Fibroblast of skin of abdomen (primary cell): ENCODE measurements around the gene CHCHD4.
"Not testable (repeated sequence)": the region's sequence is repeated elsewhere in the genome, so short reads cannot be mapped to it uniquely, and the experiment has no call there.

ENCODE experiments used
- DNase-seq: peaks from one replicate; pipeline ENCODE4 v3.0.0-alpha.2; 2013

Gene CHCHD4

GRCh38 chr3:14134291-14134690, 9.6 kb upstream of the CHCHD4 start:
- DNase-seq, result no peak

- no peak for DNase-seq
Observed at GRCh38 chr3:14133876-14134275, 9.2 kb upstream of the CHCHD4 start.

- no peak for DNase-seq
Observed at GRCh38 chr3:14133188-14133800, 8.6 kb upstream of the CHCHD4 start.

GRCh38 chr3:14132689-14133088, 8.0 kb upstream of the CHCHD4 start:
- DNase-seq, result no peak

GRCh38 chr3:14132120-14132519, 7.5 kb upstream of the CHCHD4 start:
- DNase-seq, result no peak

- DNase-seq, result no peak
Observed at GRCh38 chr3:14131134-14131533, 6.5 kb upstream of the CHCHD4 start.

- no peak for DNase-seq
Observed at GRCh38 chr3:14130707-14131106, 6.0 kb upstream of the CHCHD4 start.

GRCh38 chr3:14130230-14130629, 5.6 kb upstream of the CHCHD4 start:
- no peak for DNase-seq

- DNase-seq, result no peak
Observed at GRCh38 chr3:14129296-14129695, 4.6 kb upstream of the CHCHD4 start.

- no peak for DNase-seq
Observed at GRCh38 chr3:14128724-14129123, 4.1 kb upstream of the CHCHD4 start.

GRCh38 chr3:14127516-14128161, 3.0 kb upstream of the CHCHD4 start:
- DNase-seq, result no peak

GRCh38 chr3:14126887-14127505, 2.3 kb upstream of the CHCHD4 start:
- DNase-seq, result no peak

GRCh38 chr3:14126017-14126886, 1.6 kb upstream of the CHCHD4 start:
- no peak for DNase-seq

- DNase-seq, result peak; percentile 95
Observed at GRCh38 chr3:14125193-14126016, 735 bp upstream of the CHCHD4 start.

GRCh38 chr3:14124223-14124614, 451 bp downstream of the CHCHD4 start:
- DNase-seq, result peak; percentile 53

GRCh38 chr3:14123308-14124222, 1.1 kb downstream of the CHCHD4 start:
- DNase-seq, result no peak

GRCh38 chr3:14122301-14122700, 2.4 kb downstream of the CHCHD4 start:
- DNase-seq, result no peak

GRCh38 chr3:14121859-14122258, 2.8 kb downstream of the CHCHD4 start:
- DNase-seq, result no peak

- not testable (repeated sequence) for DNase-seq
Observed at GRCh38 chr3:14120921-14121448, 3.7 kb downstream of the CHCHD4 start.

GRCh38 chr3:14120111-14120920, 4.4 kb downstream of the CHCHD4 start:
- DNase-seq, result no peak
